IMR-90 (cell line): ENCODE measurements around the gene LRRC75A. TPM values are rescaled to one million over a fixed set of nuclear protein-coding genes. Genes with fewer than 3 reads are reported as not detected.

Source experiments
- ATAC-seq: fragments of 200-7000 bp; cut with Tn5 transposase; 2 replicates; pipeline ENCODE4 v1.9.1; 2020; ENCODE audit warnings: low read depth, mild to moderate bottlenecking, moderate library complexity
- BruUV-seq: library from RNA; stranded (reverse); fragments of 400-500 nt; replicated peaks from 2 replicates; lab custom pipeline; 2021; lab: Mats Ljungman, UMichigan
- CTCF ChIA-PET: fragments of 300-600 bp; formaldehyde crosslinking; extraction: SDS; loops from one replicate; lab custom pipeline; 2021; ENCODE audit warnings: antibody characterized with exemption; lab: Yijun Ruan, JAX
- POLR2A ChIA-PET: fragments of 300-600 bp; sonication (Branson Sonifier 250); formaldehyde crosslinking; loops from one replicate; lab custom pipeline; 2022; ENCODE audit warnings: antibody characterized with exemption; ENCODE audit not compliant: unreplicated experiment; lab: Charles Lee
- DNase-seq: peaks from one replicate; pipeline ENCODE4 v3.0.0; 2013
- H2AFZ ChIP-seq: replicated peaks from 2 replicates; pipeline ENCODE3; 2013; ENCODE audit warnings: low read length, mild to moderate bottlenecking; ENCODE audit not compliant: poor library complexity
- H2AK5ac ChIP-seq: 2 replicates; pipeline ENCODE4 v1.6.1; 2013; ENCODE audit warnings: low read depth, low read length, inconsistent platforms
- H2AK9ac ChIP-seq: replicated peaks from 2 replicates; pipeline ENCODE3; 2013; ENCODE audit warnings: mild to moderate bottlenecking, low read depth, low read length, moderate library complexity; ENCODE audit not compliant: poor library complexity
- H2BK120ac ChIP-seq: 2 replicates; pipeline ENCODE4 v1.6.1; 2013; ENCODE audit warnings: low read depth, low read length, inconsistent platforms
- H2BK15ac ChIP-seq: 3 replicates; pipeline ENCODE4 v1.6.1; 2013; ENCODE audit warnings: low read depth, low read length, inconsistent platforms
- H2BK20ac ChIP-seq: 2 replicates; pipeline ENCODE4 v1.6.1; 2013; ENCODE audit warnings: low read depth, mild to moderate bottlenecking, inconsistent platforms, low read length, moderate library complexity
- H2BK5ac ChIP-seq: 2 replicates; pipeline ENCODE4 v1.6.1; 2013; ENCODE audit warnings: mild to moderate bottlenecking, low read depth, low read length, inconsistent platforms; ENCODE audit not compliant: poor library complexity, severe bottlenecking
- H3K14ac ChIP-seq: replicated peaks from 2 replicates; pipeline ENCODE4 v1.6.1; 2013; ENCODE audit warnings: low read depth, low read length, inconsistent platforms
- H3K18ac ChIP-seq: 2 replicates; pipeline ENCODE4 v1.6.1; 2013; ENCODE audit warnings: low read depth, low read length, control low read depth
- H3K23ac ChIP-seq: 2 replicates; pipeline ENCODE4 v1.6.1; 2013; ENCODE audit warnings: low read depth, low read length, inconsistent platforms
- H3K27ac ChIP-seq: 2 replicates; pipeline ENCODE4 v1.5.1; 2013; ENCODE audit warnings: mild to moderate bottlenecking, control low read depth, low read length; ENCODE audit not compliant: insufficient read depth
- H3K27me3 ChIP-seq: 2 replicates; pipeline ENCODE4 v1.6.1; 2013; ENCODE audit warnings: low read length; ENCODE audit not compliant: control insufficient read depth, insufficient read depth
- H3K36me3 ChIP-seq: 2 replicates; pipeline ENCODE4 v1.6.1; 2013; ENCODE audit warnings: low read length, mixed read lengths; ENCODE audit not compliant: control insufficient read depth, insufficient read depth
- H3K4ac ChIP-seq: 2 replicates; pipeline ENCODE4 v1.6.1; 2013; ENCODE audit warnings: low read depth, low read length, inconsistent platforms
- H3K4me1 ChIP-seq: 2 replicates; pipeline ENCODE4 v1.6.1; 2013; ENCODE audit warnings: low read length, mixed read lengths; ENCODE audit not compliant: control insufficient read depth, insufficient read depth
- H3K4me2 ChIP-seq: 2 replicates; pipeline ENCODE4 v1.6.1; 2013; ENCODE audit warnings: low read depth, mild to moderate bottlenecking, control low read depth, low read length, moderate library complexity
- H3K4me3 ChIP-seq: 2 replicates; pipeline ENCODE4 v1.5.1; 2013; ENCODE audit warnings: low read depth, mild to moderate bottlenecking, control low read depth, low read length, moderate library complexity; ENCODE audit not compliant: insufficient read depth
- H3K56ac ChIP-seq: 2 replicates; pipeline ENCODE4 v1.6.1; 2013; ENCODE audit warnings: low read length, inconsistent platforms; ENCODE audit not compliant: insufficient read depth; ENCODE audit errors: extremely low read depth
- H3K79me1 ChIP-seq, 2 experiments: 2 replicates each; pipeline ENCODE4 v1.6.1; 2013; ENCODE audit warnings: low read length in 2 of 2, inconsistent platforms in 1 of 2, low read depth in 1 of 2
- H3K9ac ChIP-seq: 2 replicates; pipeline ENCODE4 v1.6.1; 2013; ENCODE audit warnings: low read depth, low read length, control low read depth
- H3K9me1 ChIP-seq: 2 replicates; pipeline ENCODE4 v1.6.1; 2013; ENCODE audit warnings: low read length, inconsistent platforms; ENCODE audit not compliant: insufficient read depth
- H3K9me3 ChIP-seq: 2 replicates; pipeline ENCODE4 v1.6.1; 2013; ENCODE audit warnings: low read length; ENCODE audit not compliant: control insufficient read depth, insufficient read depth
- H4K20me1 ChIP-seq: 2 replicates; pipeline ENCODE4 v1.6.1; 2013; ENCODE audit warnings: low read length, inconsistent platforms; ENCODE audit not compliant: insufficient read depth
- H4K5ac ChIP-seq: 2 replicates; pipeline ENCODE4 v1.6.1; 2013; ENCODE audit warnings: mild to moderate bottlenecking, low read depth, low read length, control low read depth
- H4K8ac ChIP-seq, 2 experiments: 2 replicates each; pipeline ENCODE4 v1.6.1; 2013; ENCODE audit warnings: low read depth in 2 of 2, low read length in 2 of 2, control low read depth in 1 of 2, inconsistent platforms in 1 of 2
- H4K91ac ChIP-seq: 2 replicates; pipeline ENCODE4 v1.6.1; 2013; ENCODE audit warnings: low read depth, low read length, inconsistent platforms; ENCODE audit not compliant: insufficient read depth
- BHLHE40 ChIP-seq: fragments of 150-350 bp; IDR thresholded peaks from 2 replicates; pipeline ENCODE4 v1.6.1; 2016; ENCODE audit warnings: mild to moderate bottlenecking, low read depth, low read length
- CEBPB ChIP-seq: IDR thresholded peaks from 2 replicates; pipeline ENCODE4 v1.6.1; 2012; ENCODE audit warnings: low read depth, low read length, improper control_type of control experiment
- CHD1 ChIP-seq: IDR thresholded peaks from 2 replicates; pipeline ENCODE4 v1.6.1; 2012; ENCODE audit warnings: low read depth, low read length, improper control_type of control experiment
- CTCF ChIP-seq: conservative IDR thresholded peaks from 2 replicates; pipeline ENCODE4 v1.5.1; 2012; ENCODE audit warnings: mild to moderate bottlenecking, low read depth, low read length, improper control_type of control experiment
- ELK1 ChIP-seq: fragments of 150-350 bp; IDR thresholded peaks from 2 replicates; pipeline ENCODE4 v1.6.1; 2016; ENCODE audit warnings: low read depth, mild to moderate bottlenecking, low read length, moderate library complexity, borderline replicate concordance
- FOS ChIP-seq: fragments of 150-350 bp; IDR thresholded peaks from 2 replicates; pipeline ENCODE4 v1.6.1; 2016; ENCODE audit warnings: low read depth, low read length
- MAFK ChIP-seq: IDR thresholded peaks from 2 replicates; pipeline ENCODE4 v1.6.1; 2012; ENCODE audit warnings: low read depth, low read length, improper control_type of control experiment
- MAZ ChIP-seq: IDR thresholded peaks from 2 replicates; pipeline ENCODE4 v1.6.1; 2012; ENCODE audit warnings: low read depth, mild to moderate bottlenecking, low read length, improper control_type of control experiment, moderate library complexity, borderline replicate concordance
- MXI1 ChIP-seq: IDR thresholded peaks from 2 replicates; pipeline ENCODE4 v1.6.1; 2012; ENCODE audit warnings: low read depth, mild to moderate bottlenecking, low read length, moderate library complexity, borderline replicate concordance
- NFE2L2 ChIP-seq: fragments of 150-350 bp; IDR thresholded peaks from 2 replicates; pipeline ENCODE4 v1.6.1; 2016; ENCODE audit warnings: low read depth, mild to moderate bottlenecking, low read length
- POLR2A ChIP-seq: IDR thresholded peaks from 2 replicates; pipeline ENCODE4 v1.6.1; 2012; ENCODE audit warnings: mild to moderate bottlenecking, low read depth, low read length
- RAD21 ChIP-seq: IDR thresholded peaks from 2 replicates; pipeline ENCODE4 v1.6.1; 2012; ENCODE audit warnings: low read length, improper control_type of control experiment
- RCOR1 ChIP-seq: IDR thresholded peaks from 2 replicates; pipeline ENCODE4 v1.6.1; 2012; ENCODE audit warnings: mild to moderate bottlenecking, low read length, improper control_type of control experiment; ENCODE audit not compliant: insufficient replicate concordance
- RFX5 ChIP-seq: IDR thresholded peaks from 2 replicates; pipeline ENCODE4 v1.8.0; 2012; ENCODE audit warnings: low read depth, mild to moderate bottlenecking, low read length, moderate library complexity
- SMC3 ChIP-seq: fragments of 150-350 bp; IDR thresholded peaks from 2 replicates; pipeline ENCODE4 v1.6.1; 2016; ENCODE audit warnings: low read depth, mild to moderate bottlenecking, antibody characterized with exemption, low read length, moderate library complexity
- USF2 ChIP-seq: fragments of 150-350 bp; IDR thresholded peaks from 2 replicates; pipeline ENCODE4 v1.6.1; 2017; ENCODE audit warnings: mild to moderate bottlenecking, antibody characterized with exemption, low read length, low read depth
- WGBS, 2 experiments: methylation state at CpG; one replicate each; pipeline versions ENCODE4 v1.1.5 to v1.1.7; 2013; ENCODE audit warnings: missing lambda C conversion rate in 2 of 2; ENCODE audit not compliant: insufficient read length in 1 of 2; ENCODE audit errors: extremely low coverage in 2 of 2; 5-methylcytosine and 5-hydroxymethylcytosine counted together
- dilution Hi-C: fragments of 300-500 bp; cut with HindIII; formaldehyde crosslinking; loops from one replicate; pipeline ENCODE4 v1.14.3; 2018; ENCODE audit warnings: low sequenced_read_pairs; ENCODE audit not compliant: unreplicated experiment
- in situ Hi-C: fragments of 300-500 bp; cut with MboI; formaldehyde crosslinking; loops from 3 replicates; pipeline ENCODE4 v1.14.3; 2019; ENCODE audit warnings: low sequenced_read_pairs, inconsistent platforms, mixed read lengths
- intact Hi-C: fragments of 100-400 bp; cut with micrococcal nuclease; formaldehyde crosslinking; loops from 2 replicates; pipeline ENCODE4 v1.10.0; 2022
- polyA plus RNA-seq, 3 experiments: library from polyadenylated mRNA; depleted of rRNA; stranded (reverse); fragments of >200 nt; gene quantifications; 2 replicates each; pipeline ENCODE4 v1.2.3, GENCODE V29; 2012; ENCODE audit warnings: low replicate concordance in 1 of 3
- total RNA-seq: library from RNA; depleted of rRNA; stranded (reverse); fragments of >200 nt; gene quantifications from 2 replicates; pipeline ENCODE4 v1.2.3, GENCODE V29; 2012

LRRC75A gene
- total and polyA plus RNA-seq, 2 of the 4 experiments (the other 2 are of a cell fraction), result 0.72 to 1.0 TPM

GRCh38 chr17:16446338-16446983, 45.5 kb downstream of the LRRC75A start:
- no TSS peak for BruUV-seq
- Histone ChIP-seq H2BK120ac (no peak overlapping the region), H3K27me3 (no peaks in the 10 kb centered on the region), H3K23ac (no peak overlapping the region), H2BK20ac (no peak overlapping the region), H3K4ac (no peak overlapping the region), H2BK15ac (no peak overlapping the region), H3K4me3 (no peak overlapping the region), H3K36me3 (peaks cover 61% of the 10 kb centered on the region), H3K18ac (no peak overlapping the region), H3K79me1 (peaks cover 14 to 84% of the 10 kb centered on the region in 2 experiments), H3K9me3 (no peaks in the 10 kb centered on the region), H2AK9ac (no peak overlapping the region), H3K27ac (no peak overlapping the region), H3K14ac (no peak overlapping the region), H2AK5ac (no peak overlapping the region), H3K9me1 (peaks cover 38% of the 10 kb centered on the region), H4K8ac (no peak overlapping the region), H3K56ac (no peak overlapping the region), H4K91ac (no peak overlapping the region), H2BK5ac (no peak overlapping the region), H4K5ac (no peak overlapping the region), H2AFZ (no peak overlapping the region), H4K20me1 (peaks cover 90% of the 10 kb centered on the region), H3K9ac (no peak overlapping the region), H3K4me1 (peaks cover 9% of the 10 kb centered on the region; the same call in 1 of the 2 replicates), H3K4me2 (no peak overlapping the region)
- ATAC-seq (no peak), DNase-seq (no peak)
- no peak for TF ChIP-seq POLR2A
- TF ChIP-seq USF2, result no peak
- no peak for TF ChIP-seq NFE2L2
- TF ChIP-seq RFX5, result no peak
- TF ChIP-seq CHD1, result no peak
- TF ChIP-seq BHLHE40, result no peak
- no peak for TF ChIP-seq ELK1
- TF ChIP-seq FOS, result no peak
- TF ChIP-seq CTCF, result no peak
- no peak for TF ChIP-seq MAFK
- no peak for TF ChIP-seq RAD21
- no peak for TF ChIP-seq CEBPB
- no peak for TF ChIP-seq MXI1
- TF ChIP-seq SMC3, result no peak
- no peak for TF ChIP-seq MAZ
- no peak for TF ChIP-seq RCOR1
- POLR2A ChIA-PET, result no interaction called here
- intact Hi-C loops (no loop called here), dilution Hi-C loops (no loop called here), in situ Hi-C loops (no loop called here)
- CTCF ChIA-PET, result interaction anchor here (1.0 to 1.5 kb wide), 2 partner anchors 76 to 83 kb away, joined by 5 read pairs; no protein-coding TSS in a partner anchor
- WGBS, 2 experiments, result 97% methylated on average over 5 of the region's 12 CpGs; no CpG with 5 or more reads in 1 of the 2 experiments
